GM12873 (cell line): ENCODE data around the gene TBL1XR1.

Source experiments
- CTCF ChIP-seq: IDR thresholded peaks from 2 replicates; pipeline ENCODE4 v1.5.1; 2012; ENCODE audit warnings: low read depth, mild to moderate bottlenecking, moderate library complexity, low read length, control low read depth; ENCODE audit not compliant: insufficient read depth; ENCODE audit errors: missing control alignments

Gene TBL1XR1

GRCh38 chr3:177039490-177040274 lies 157.6 kb downstream of the TBL1XR1 start:
- TF ChIP-seq CTCF = no peak

GRCh38 chr3:177037241-177037640 lies 160.0 kb downstream of the TBL1XR1 start:
- no peak for TF ChIP-seq CTCF

DNA sequence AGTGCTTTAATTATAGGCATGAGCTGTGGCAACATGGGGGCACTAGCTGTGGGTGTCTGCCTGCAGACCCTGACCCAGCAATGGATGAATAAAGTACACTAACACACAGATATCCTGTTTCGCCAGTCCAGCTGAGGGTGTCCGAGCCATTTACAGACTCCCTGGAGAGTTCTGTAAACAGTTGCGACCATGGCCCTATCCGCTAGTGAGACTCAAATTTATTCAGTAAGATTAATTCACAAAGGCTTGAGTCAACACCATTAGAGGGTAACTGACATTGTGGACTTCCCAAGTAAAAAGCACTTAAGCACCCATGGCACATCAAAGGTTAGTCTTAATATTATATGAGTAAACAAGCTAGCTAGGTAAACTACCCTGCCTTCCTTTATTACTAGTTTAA lies 161.6 kb downstream of the TBL1XR1 start:
- TF ChIP-seq CTCF = no peak

GRCh38 chr3:177034832-177035475 lies 162.3 kb downstream of the TBL1XR1 start:
- TF ChIP-seq CTCF = no peak

- no peak for TF ChIP-seq CTCF
These were observed 170.6 kb downstream of the TBL1XR1 start for GRCh38 chr3:177026505-177027277.

GRCh38 chr3:177015881-177016280 lies 181.4 kb downstream of the TBL1XR1 start:
- TF ChIP-seq CTCF = no peak

DNA sequence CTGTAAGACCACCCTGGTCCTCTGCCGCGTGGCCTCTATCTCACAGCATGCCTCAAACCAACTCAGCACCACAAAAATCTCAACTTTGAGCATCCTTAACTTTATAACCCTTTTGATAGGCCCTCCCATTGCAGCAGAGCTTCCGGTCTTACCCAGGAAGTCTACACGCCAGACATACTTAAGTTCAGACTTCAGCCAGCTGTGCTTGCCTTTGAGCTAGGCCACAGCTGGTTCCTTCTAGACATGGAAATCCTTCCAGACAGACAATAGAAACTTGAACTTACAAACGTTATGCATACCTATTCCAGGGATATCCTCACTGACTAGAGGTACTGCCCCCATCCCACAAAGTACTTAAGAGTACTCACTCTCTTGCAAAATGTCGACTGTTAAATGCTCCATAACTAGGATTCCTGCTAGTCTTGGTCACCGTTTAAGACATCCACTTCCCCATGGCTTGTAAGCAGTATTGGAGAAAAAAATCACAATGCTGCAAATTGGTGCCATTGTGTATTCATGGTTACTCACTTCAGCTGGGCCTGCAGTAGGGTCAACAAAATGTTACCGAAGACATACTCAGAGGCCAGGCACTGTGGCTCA lies 183.5 kb downstream of the TBL1XR1 start:
- TF ChIP-seq CTCF = no peak
